HG03378 (cell line): Measurements from ENCODE around the gene TXNDC15.
"Not testable (repeated sequence)": the region's sequence is repeated elsewhere in the genome, so short reads cannot be mapped to it uniquely, and the experiment has no call there.

Experiments
- ATAC-seq: cut with Tn5 transposase; IDR thresholded peaks from one replicate; pipeline ENCODE4 v1.9.1; 2021; ENCODE audit warnings: mild to moderate bottlenecking, moderate library complexity; ENCODE audit not compliant: unreplicated experiment

The TXNDC15 gene

GRCh38 chr5:134874831-134875655 is 872 bp downstream of the TXNDC15 start:
- ATAC-seq: no peak

- no peak for ATAC-seq
Measured at GRCh38 chr5:134877159-134877558, 3.0 kb downstream of the TXNDC15 start.

- ATAC-seq: no peak
Measured at GRCh38 chr5:134878403-134878802, 4.2 kb downstream of the TXNDC15 start.

GRCh38 chr5:134879456-134879855 is 5.3 kb downstream of the TXNDC15 start:
- ATAC-seq: no peak

DNA sequence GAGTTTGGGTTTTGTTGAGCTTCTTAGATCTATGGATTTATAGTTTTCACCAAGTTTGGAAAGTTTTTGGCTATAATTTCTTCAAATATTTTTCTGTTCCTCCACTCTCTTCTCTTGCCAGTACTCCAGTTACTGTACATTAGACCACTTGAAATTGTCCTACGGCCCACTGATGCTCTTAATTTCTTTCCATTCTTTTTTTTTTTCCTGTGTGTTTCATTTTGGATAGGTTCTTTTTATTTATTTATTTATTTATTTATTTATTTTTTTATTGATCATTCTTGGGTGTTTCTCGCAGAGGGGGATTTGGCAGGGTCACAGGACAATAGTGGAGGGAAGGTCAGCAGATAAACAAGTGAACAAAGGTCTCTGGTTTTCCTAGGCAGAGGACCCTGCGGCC is 6.8 kb downstream of the TXNDC15 start:
- ATAC-seq: not testable (repeated sequence)

GRCh38 chr5:134881711-134882110 is 7.5 kb downstream of the TXNDC15 start:
- not testable (repeated sequence) for ATAC-seq

GRCh38 chr5:134887593-134888159 is 13.5 kb downstream of the TXNDC15 start:
- ATAC-seq: no peak

DNA sequence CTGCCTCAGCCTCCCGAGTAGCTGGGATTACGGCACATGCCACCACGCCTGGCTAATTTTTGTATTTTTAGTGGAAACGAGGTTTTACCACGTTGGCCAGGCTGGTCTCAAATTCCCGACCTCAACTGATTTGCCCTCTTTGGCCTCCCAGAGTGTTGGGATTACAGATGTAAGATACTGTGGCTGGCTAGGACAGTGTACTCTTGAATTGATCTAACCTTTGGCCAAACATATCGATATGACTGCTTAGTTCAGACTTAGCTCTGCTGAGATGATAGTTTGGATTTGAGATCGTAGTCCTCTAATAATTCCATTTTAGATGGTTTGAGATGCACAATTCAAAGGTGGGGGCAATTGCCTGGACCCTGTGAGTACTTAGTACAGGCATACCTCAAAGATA is 15.2 kb downstream of the TXNDC15 start:
- ATAC-seq: no peak

- no peak for ATAC-seq
Measured at GRCh38 chr5:134891473-134891872, 17.3 kb downstream of the TXNDC15 start.

DNA sequence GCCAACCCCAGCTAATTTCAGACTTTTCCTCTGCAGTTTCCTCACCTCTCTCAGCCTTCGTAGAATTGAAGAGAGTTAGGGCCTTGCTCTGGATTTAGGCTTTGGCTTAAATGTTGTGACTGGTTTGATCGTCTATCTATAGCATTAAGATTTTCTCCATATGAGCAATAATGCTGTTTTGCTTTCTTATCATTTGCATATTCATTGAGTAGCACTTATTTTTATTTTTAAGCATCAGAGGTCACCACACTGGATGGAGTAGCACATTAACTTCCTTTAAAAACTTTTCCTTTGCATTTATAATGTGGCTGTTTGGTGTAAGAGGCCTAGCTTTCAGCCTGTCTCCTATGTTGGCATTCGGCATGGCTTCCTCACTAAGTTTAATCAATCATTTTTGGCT is 18.1 kb downstream of the TXNDC15 start:
- ATAC-seq: no peak

DNA sequence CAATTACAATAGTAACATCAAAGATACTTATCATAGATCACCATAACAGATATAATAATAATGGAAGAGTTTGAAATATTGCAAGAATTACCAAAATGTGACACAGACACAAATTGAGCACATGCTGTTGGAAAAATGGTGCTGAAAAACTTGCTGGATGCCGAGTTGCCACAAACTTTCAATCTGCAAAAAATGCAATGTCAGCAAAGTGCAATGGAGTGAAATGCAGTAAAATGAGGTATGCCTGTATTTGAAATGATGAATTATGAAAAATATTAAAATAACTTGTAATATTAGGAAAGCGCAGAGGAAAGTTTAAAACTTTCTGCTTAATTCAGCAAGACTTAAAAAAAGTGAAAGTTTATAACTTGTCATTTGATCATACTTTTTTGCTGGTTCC is 18.8 kb downstream of the TXNDC15 start:
- ATAC-seq: no peak

GRCh38 chr5:134893748-134894505 is 19.8 kb downstream of the TXNDC15 start:
- no peak for ATAC-seq

DNA sequence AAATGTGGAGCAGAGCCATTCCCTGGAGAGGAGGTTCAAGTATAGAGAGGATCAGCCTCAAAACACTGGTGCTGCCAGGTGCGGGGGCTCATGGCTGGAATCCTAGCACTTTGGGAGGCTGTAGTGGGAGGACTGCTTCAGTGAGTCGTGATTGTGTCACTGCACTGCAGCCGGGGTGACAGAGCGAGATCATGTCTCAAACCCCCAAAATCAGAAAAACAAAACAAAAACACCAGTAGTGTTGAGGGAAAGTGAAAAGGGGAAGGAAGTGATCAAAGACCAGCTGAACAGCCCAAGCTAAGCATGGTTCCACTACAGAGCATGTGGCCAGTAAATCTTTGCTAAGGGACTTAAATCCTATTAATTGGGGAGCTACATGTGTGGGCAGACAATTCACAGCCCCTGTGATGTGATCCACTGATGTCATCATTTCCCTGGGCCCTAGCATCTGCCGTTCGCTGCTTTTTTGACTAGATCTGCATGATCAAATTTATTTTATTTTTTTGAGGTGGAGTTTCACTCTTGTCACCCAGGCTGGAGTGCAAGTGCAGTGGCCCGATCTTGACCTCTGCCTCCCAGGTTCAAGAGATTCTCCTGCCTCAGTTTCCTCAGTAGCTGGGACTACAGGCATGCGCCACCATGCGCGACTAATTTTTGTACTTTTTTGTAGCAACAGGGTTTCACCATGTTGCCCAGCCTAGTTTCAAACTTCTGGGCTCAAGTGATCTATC is 28.1 kb downstream of the TXNDC15 start:
- ATAC-seq: peak; percentile 44

GRCh38 chr5:134904610-134905245 is 30.6 kb downstream of the TXNDC15 start, which contains the start of gene PCBD2:
TSS of gene PCBD2 (plus strand) at chr5:134905131. CDS start at chr5:134905140, 9 bp downstream.
- peak; percentile 52 for ATAC-seq

GRCh38 chr5:134905246-134905996 is 31.2 kb downstream of the TXNDC15 start:
- ATAC-seq: peak; percentile 22

GRCh38 chr5:134906811-134907210 is 32.6 kb downstream of the TXNDC15 start:
- ATAC-seq: no peak

DNA sequence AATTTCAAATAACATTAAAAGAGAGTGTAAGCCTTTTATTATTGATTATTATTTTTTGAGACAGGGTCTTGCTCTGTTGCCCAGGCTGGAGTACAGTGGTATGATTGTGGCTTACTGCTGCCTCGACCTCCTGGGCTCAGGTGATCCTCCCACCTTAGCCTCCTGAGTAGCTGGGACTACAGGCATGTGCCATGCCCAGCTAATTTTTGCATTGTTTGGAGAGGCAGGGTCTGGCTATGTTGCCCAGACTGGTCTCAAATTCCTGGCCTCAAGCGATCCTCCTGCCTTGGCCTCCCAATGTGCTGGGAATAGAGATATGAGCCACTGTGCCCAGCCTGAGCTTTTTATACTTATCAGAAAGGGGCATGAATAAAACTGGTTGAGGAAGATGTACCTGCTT is 36.6 kb downstream of the TXNDC15 start:
- ATAC-seq: not testable (repeated sequence)

GRCh38 chr5:134911285-134912206 is 37.4 kb downstream of the TXNDC15 start:
- ATAC-seq: no peak

DNA sequence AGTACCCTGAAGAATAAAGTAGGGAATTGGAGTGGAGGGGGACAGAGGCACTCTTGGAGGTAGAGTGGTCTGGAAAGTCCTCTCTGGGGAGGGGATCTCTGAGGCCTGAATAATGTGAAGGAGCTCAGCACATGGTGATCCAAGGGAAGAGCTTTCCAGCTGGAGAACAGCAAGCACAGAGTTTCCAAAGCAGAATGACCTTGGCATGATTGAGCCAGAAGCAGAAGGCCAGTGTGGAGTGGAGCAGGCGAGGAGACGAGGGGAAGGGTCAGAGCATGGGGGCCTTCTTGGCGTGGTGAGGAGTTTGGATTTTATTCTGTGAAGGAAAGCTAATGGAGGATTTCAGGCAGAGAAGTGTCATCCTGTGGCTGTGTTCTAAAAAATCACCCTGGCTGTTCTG is 39.1 kb downstream of the TXNDC15 start:
- ATAC-seq: no peak
